Fibroblast of skin of left quadriceps (primary cell): ENCODE data around the gene METTL24.

Source experiments
- DNase-seq, 2 experiments: peaks; one replicate each; pipeline ENCODE4 v3.0.0-alpha.2; 2013; ENCODE audit warnings: low read depth in 2 of 2

METTL24 gene

GRCh38 chr6:110196874-110197273 lies 161.3 kb downstream of the METTL24 start:
- DNase-seq: no peak

- no peak for DNase-seq
Measured at GRCh38 chr6:110195639-110196038, 162.5 kb downstream of the METTL24 start.
